ENCODE results near the gene ANXA2R.
A peak's percentile ranks its signal among the peaks of the same experiment; 100 is the strongest.

The ANXA2R gene

DNA sequence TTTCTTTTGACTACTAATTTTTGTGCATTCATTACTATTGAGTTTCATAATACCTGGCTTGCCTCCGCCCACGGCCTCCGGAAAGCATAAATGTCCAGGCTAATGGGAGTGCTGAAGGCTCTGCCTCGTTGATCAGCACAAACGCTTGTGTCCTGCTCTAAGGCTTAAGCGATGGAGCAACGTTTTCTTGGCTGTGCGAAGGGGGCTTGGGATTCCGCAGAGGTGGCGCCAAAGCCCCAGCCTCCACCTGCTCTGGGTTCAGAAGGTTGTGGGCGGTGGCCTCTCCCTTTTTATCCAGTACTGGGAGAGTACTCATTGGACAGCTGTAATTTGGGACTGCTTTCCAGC is 19.7 kb downstream of the ANXA2R start:
- H3K4me3 ChIP-seq (ENCODE audit: low read length): peak overlapping the region; percentile 54
- peaks cover 9% of the 10 kb centered on the region for H3K4me1 ChIP-seq (ENCODE audit: control insufficient read depth, insufficient read depth, low read length)
- H3K9ac ChIP-seq (ENCODE audit: low read depth, low read length): no peak overlapping the region
- H3K9me3 ChIP-seq (replicated peaks; ENCODE audit: low read length): no peaks in the 10 kb centered on the region
- no peaks in the 10 kb centered on the region for H3K27me3 ChIP-seq (ENCODE audit: control insufficient read depth, insufficient read depth, low read length)
- H3K36me3 ChIP-seq (ENCODE audit: insufficient read depth, low read length): no peaks in the 10 kb centered on the region
- H3K4me2 ChIP-seq (ENCODE audit: low read length): no peak overlapping the region

DNA sequence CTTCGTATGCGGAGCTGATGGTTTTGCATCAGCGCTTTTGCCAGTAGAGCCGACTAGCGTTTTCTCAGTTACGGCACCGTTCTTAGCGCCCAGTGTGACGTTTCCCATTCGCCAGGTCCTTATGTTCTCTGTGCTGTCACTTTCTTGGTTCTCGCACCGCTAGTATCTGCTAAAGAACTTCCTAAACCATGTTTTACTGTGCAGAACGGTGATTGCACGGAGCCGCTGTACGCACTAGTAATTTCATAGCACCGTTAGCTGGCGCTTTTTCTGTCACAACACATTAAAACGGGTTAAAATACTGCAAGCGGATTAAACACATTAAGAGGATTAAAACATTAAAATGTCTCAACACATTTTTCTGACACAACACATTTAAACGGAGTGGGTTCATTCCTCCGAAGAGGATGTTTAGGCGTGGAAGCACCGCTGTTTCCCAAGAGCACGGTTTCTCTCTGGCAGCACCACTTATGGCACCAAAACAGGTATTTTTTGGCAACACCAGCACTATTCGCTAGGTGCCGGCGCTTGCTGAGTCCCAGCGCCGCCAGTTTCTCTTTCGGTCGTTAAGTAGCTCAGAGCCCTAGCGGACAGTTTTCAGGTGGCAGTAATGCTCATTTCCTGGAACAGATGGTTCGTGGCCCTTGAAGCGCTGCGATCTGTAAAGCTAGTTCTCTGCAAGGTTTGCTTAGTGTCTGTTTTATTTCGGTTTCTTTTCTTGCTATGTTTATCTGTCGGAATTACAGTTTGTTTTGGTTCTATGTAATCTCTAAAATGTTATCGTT is 20.3 kb downstream of the ANXA2R start:
- peak overlapping the region; percentile 48 for H3K4me2 ChIP-seq (ENCODE audit: low read length)
- H3K36me3 ChIP-seq (ENCODE audit: insufficient read depth, low read length): no peaks in the 10 kb centered on the region
- peak overlapping the region; percentile 20 for H3K9ac ChIP-seq (ENCODE audit: low read depth, low read length)
- H3K4me1 ChIP-seq (ENCODE audit: control insufficient read depth, insufficient read depth, low read length): peaks cover 9% of the 10 kb centered on the region
- no peaks in the 10 kb centered on the region for H3K9me3 ChIP-seq (replicated peaks; ENCODE audit: low read length)
- H3K4me3 ChIP-seq (ENCODE audit: low read length): peak overlapping the region; percentile 54
- no peaks in the 10 kb centered on the region for H3K27me3 ChIP-seq (ENCODE audit: control insufficient read depth, insufficient read depth, low read length)

DNA sequence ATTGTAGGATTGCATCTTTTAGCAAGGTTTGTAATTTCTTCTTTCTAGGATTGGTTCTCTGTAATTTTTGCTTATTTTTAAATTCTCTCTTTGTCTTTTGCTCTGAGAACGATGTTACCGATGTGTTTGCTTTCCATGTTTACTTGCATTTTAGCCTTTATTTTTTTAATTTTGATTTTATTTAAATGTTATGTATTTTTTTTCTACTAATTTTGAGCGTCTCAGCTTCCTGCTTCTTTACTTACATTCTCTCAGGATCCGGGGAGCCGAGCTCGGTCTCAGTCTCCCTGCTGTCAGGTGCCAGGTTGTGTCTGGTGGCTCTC is 20.9 kb downstream of the ANXA2R start:
- Histone ChIP-seq H3K4me1 (ENCODE audit: control insufficient read depth, insufficient read depth, low read length) (peaks cover 9% of the 10 kb centered on the region), H3K4me2 (ENCODE audit: low read length) (peak overlapping the region; percentile 48), H3K36me3 (ENCODE audit: insufficient read depth, low read length) (no peaks in the 10 kb centered on the region), H3K9me3 (replicated peaks; ENCODE audit: low read length) (no peaks in the 10 kb centered on the region), H3K27me3 (ENCODE audit: control insufficient read depth, insufficient read depth, low read length) (no peaks in the 10 kb centered on the region), H3K4me3 (ENCODE audit: low read length) (peak overlapping the region; percentile 54), H3K9ac (ENCODE audit: low read depth, low read length) (peak overlapping the region; percentile 90)

DNA sequence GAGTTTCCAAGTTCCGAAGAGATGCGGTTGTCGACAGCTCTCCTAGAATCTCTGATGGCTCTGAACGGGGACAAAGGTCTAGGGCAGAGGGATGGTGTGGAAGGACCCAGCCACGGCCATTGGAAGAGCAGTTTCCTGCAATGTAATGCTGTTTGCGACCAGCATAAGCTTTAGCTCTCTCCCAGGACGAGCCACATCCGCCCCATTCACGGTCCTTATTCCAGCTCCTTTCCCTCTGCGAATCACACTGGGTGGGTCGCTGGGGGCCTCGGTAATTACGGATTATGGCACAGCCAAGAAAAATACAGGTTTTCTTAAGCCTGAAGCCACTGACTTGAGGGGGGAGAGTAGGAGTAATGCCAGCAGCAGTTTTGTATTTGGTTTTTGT is 22.7 kb downstream of the ANXA2R start:
- Histone ChIP-seq H3K27me3 (ENCODE audit: control insufficient read depth, insufficient read depth, low read length) (no peaks in the 10 kb centered on the region), H3K4me2 (ENCODE audit: low read length) (peak overlapping the region; percentile 87), H3K36me3 (ENCODE audit: insufficient read depth, low read length) (no peaks in the 10 kb centered on the region), H3K4me3 (ENCODE audit: low read length) (peak overlapping the region; percentile 80), H3K9me3 (replicated peaks; ENCODE audit: low read length) (no peaks in the 10 kb centered on the region), H3K4me1 (ENCODE audit: control insufficient read depth, insufficient read depth, low read length) (peaks cover 9% of the 10 kb centered on the region), H3K9ac (ENCODE audit: low read depth, low read length) (peak overlapping the region; percentile 90)

DNA sequence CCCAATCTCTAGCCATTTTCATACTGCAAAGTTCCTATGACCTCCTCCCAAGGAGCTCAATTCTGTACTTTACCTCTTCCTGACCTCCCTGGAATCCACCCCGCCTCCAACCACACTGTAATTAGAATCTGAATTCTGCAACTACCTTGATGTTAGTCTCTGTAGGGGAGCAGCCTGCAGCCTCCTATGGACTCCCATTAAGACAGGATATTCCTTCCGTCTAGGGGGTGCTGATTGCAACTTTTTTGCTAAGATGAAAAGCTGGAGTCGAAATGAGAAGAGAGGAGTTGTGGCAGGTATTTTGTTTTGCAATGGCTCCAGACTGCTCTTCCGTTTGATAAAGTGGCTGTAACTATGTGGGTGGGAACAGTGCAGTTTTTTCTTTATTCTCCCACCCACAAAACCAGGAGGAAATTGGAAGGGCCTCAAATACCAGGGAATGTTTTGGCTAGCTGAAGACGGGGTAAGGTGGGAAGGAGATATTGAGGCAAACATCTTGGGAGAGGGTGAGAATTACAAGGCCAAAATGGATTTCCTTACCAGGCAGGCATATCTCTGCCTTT is 23.8 kb downstream of the ANXA2R start:
- H3K4me1 ChIP-seq (ENCODE audit: control insufficient read depth, insufficient read depth, low read length): peaks cover 9% of the 10 kb centered on the region

DNA sequence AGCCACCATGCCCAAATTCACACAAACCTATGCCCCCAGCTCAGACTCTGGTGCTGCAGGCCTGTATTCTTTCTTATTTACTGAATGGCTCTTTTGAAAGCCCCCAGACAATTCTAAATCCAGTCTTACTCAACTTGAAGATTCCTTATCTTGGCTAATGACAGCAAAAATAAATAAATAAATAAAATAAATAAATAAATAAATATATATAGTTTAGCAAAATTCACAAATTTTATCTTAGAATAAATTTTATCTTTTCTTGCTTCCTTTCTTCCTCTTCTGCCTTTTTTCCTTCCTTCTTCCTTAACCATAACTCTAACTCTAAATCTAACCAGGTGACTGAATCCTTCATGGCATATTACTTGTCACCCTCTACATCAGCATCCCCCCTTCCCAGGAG is 25.6 kb downstream of the ANXA2R start:
- H3K4me2 ChIP-seq (ENCODE audit: low read length): no peak overlapping the region
- H3K9ac ChIP-seq (ENCODE audit: low read depth, low read length): no peak overlapping the region
- no peaks in the 10 kb centered on the region for H3K36me3 ChIP-seq (ENCODE audit: insufficient read depth, low read length)
- no peak overlapping the region for H3K4me3 ChIP-seq (ENCODE audit: low read length)
- H3K4me1 ChIP-seq (ENCODE audit: control insufficient read depth, insufficient read depth, low read length): peaks cover 16% of the 10 kb centered on the region
- no peaks in the 10 kb centered on the region for H3K9me3 ChIP-seq (replicated peaks; ENCODE audit: low read length)
- no peaks in the 10 kb centered on the region for H3K27me3 ChIP-seq (ENCODE audit: control insufficient read depth, insufficient read depth, low read length)

More for the DNA sequence above, 23.8 kb downstream of the ANXA2R start:
- H3K27me3 ChIP-seq (ENCODE audit: control insufficient read depth, insufficient read depth, low read length): no peaks in the 10 kb centered on the region
- H3K9ac ChIP-seq (ENCODE audit: low read depth, low read length): no peak overlapping the region
- H3K4me3 ChIP-seq (ENCODE audit: low read length): no peak overlapping the region
- H3K9me3 ChIP-seq (replicated peaks; ENCODE audit: low read length): no peaks in the 10 kb centered on the region
- H3K36me3 ChIP-seq (ENCODE audit: insufficient read depth, low read length): no peaks in the 10 kb centered on the region
- H3K4me2 ChIP-seq (ENCODE audit: low read length): no peak overlapping the region

DNA sequence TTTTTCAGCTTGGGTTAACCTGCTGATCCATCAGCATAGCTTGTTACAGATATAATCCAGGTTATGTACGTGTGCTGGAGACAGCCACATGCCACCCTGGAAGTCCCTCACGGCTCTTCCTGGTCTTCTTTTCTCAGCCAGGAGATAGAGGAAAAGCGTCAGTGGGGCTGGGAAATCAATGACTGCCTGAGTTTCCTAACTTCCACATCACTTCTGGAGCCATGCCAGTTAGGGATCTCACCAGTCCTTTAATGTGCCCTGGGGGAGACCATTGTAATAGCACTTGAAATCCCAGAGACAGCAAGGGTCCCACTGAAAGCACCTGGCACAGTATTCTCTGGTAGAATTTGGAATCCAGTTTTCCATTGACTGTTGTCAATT is 29.2 kb downstream of the ANXA2R start:
- H3K4me1 ChIP-seq (ENCODE audit: control insufficient read depth, insufficient read depth, low read length): peaks cover 22% of the 10 kb centered on the region
- H3K36me3 ChIP-seq (ENCODE audit: insufficient read depth, low read length): no peaks in the 10 kb centered on the region
- H3K9me3 ChIP-seq (replicated peaks; ENCODE audit: low read length): no peaks in the 10 kb centered on the region
- no peak overlapping the region for H3K4me3 ChIP-seq (ENCODE audit: low read length)
- H3K4me2 ChIP-seq (ENCODE audit: low read length): no peak overlapping the region
- H3K27me3 ChIP-seq (ENCODE audit: control insufficient read depth, insufficient read depth, low read length): no peaks in the 10 kb centered on the region
- H3K9ac ChIP-seq (ENCODE audit: low read depth, low read length): no peak overlapping the region

DNA sequence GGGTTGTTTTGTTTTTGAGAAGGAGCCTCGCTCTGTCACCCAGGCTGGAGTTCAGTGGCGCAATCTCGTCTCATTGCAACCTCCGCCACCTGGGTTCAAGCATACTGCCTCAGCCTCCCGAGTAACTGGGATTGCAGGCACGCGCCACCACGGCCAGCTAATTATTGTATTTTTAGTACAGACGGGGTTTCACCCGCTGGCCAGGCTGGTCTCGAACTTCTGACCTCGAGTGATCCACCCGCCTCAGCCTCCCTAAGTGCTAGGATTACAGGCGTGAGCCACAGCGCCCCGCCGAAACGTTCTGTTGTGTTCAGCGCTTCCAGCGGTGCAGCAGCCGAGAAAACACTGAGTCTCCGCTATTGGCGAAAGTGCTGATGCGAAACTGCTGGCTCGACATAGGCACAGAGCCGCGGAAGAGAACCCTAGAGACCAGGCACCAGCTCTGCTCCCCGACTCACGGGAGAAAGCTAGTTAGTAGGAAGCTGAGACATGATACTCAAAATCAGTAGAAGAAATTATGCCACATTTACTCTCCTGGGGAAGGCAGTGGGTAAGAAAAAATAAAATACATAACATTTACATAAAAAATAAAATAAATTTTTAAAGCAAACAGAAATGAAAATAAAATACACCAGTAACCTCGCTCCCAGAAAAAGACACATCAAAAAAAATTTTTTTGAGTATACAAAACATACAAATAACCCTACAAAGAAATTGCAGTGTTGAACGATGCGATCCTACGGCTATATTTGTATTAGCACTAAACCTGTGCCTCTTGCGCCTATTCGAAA is 31.6 kb downstream of the ANXA2R start:
- Histone ChIP-seq H3K9me3 (replicated peaks; ENCODE audit: low read length) (no peaks in the 10 kb centered on the region), H3K9ac (ENCODE audit: low read depth, low read length) (peak overlapping the region; percentile 82), H3K4me3 (ENCODE audit: low read length) (peak overlapping the region; percentile 73), H3K4me2 (ENCODE audit: low read length) (peak overlapping the region; percentile 86), H3K36me3 (ENCODE audit: insufficient read depth, low read length) (no peaks in the 10 kb centered on the region), H3K4me1 (ENCODE audit: control insufficient read depth, insufficient read depth, low read length) (peaks cover 22% of the 10 kb centered on the region), H3K27me3 (ENCODE audit: control insufficient read depth, insufficient read depth, low read length) (no peaks in the 10 kb centered on the region)

DNA sequence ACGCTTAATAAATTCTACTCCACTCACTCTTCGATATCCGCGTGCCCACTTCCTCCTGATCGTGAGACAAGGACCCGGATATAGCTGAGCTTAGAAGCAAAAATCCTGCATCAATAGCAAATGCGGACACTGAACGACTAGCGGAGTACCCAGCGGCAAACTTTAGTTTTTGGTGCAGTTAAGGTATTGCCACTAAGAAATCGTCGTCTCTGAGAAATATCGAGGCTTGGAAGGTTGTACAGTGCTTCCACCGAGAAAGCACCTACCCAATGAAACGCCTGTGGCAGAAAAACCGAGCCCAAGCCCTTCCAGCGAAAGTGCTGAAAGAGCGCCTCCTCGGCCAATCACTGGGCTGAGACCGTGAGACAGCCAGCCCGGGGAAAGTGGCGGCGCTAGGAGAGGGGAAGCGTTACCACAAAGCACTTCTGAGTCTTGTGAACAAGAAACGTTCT is 32.2 kb downstream of the ANXA2R start:
- Histone ChIP-seq H3K4me2 (ENCODE audit: low read length) (peak overlapping the region; percentile 86), H3K4me1 (ENCODE audit: control insufficient read depth, insufficient read depth, low read length) (peaks cover 22% of the 10 kb centered on the region), H3K4me3 (ENCODE audit: low read length) (peak overlapping the region; percentile 73), H3K9me3 (replicated peaks; ENCODE audit: low read length) (no peaks in the 10 kb centered on the region), H3K27me3 (ENCODE audit: control insufficient read depth, insufficient read depth, low read length) (no peaks in the 10 kb centered on the region), H3K36me3 (ENCODE audit: insufficient read depth, low read length) (no peaks in the 10 kb centered on the region), H3K9ac (ENCODE audit: low read depth, low read length) (peak overlapping the region; percentile 82)

DNA sequence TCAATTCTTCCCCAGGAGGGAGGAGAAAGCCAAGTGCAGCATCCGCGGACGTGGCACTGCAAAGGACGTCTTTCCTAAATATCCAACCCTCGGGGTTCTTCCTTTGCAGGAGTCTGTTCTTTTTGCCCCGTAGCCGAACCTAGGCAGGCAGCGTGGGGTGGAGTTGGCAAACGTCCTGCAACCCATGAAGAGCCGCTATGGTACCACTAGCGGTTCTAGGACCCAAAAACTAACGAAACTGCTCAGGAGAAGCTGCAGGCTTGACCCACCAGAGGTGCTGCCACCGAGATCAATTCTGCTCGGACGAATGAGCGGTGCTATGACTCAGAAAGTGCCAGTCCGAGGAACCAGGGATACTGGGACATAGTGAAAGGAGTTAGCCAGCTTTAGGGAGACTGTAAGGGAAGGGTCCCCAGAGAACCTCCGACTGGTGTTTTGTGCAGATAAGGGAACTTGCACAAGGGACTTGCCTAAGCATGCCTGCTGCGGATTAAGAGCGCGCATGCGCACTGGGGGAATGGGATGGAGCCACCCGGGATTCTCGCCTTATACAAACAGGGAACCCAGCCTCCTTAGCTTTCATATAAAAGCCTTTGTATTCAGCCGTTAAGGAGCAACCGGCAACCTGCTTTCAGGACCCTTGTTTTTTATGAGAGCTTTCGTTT is 32.7 kb downstream of the ANXA2R start:
- Histone ChIP-seq H3K27me3 (ENCODE audit: control insufficient read depth, insufficient read depth, low read length) (no peaks in the 10 kb centered on the region), H3K9me3 (replicated peaks; ENCODE audit: low read length) (no peaks in the 10 kb centered on the region), H3K4me2 (ENCODE audit: low read length) (peak overlapping the region; percentile 86), H3K36me3 (ENCODE audit: insufficient read depth, low read length) (no peaks in the 10 kb centered on the region), H3K4me3 (ENCODE audit: low read length) (peak overlapping the region; percentile 73), H3K4me1 (ENCODE audit: control insufficient read depth, insufficient read depth, low read length) (peaks cover 22% of the 10 kb centered on the region), H3K9ac (ENCODE audit: low read depth, low read length) (peak overlapping the region; percentile 82)

DNA sequence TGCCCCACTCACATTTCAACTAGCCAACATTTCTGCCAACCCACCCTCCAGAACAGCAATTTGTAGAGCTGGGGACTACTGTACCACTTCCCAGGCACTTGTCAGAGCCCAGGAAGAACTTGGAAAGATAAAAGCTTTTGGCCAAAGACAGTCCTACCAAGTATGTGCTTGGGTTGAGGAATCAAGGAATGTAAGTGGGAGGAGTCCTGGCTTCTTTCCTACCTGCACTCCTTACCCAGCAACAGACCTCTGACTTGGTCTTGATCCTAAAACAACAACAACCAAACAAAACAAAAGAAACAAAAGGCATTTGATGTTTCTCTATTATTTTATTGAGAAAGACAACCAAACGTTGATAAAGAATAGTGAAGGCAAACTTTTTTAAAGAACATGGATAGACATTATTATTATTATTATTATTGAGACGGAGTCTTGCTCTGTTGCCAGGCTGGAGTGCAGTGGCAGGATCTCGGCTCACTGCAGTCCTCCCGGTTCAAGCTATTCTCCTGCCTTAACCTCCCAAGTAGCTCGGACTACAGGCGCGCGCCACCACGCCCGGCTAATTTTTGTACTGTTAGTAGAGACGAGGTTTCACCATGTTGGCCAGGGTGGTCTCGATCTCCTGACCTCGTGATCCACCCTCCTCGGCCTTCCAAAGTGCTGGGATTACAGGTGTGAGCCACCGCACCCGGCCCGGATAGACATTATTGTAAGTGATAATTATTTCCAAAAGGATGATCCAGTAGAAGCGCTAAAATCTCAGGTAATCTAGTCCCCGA is 33.5 kb downstream of the ANXA2R start:
- peak overlapping the region; percentile 73 for H3K4me3 ChIP-seq (ENCODE audit: low read length)
- H3K4me2 ChIP-seq (ENCODE audit: low read length): peak overlapping the region; percentile 86
- H3K4me1 ChIP-seq (ENCODE audit: control insufficient read depth, insufficient read depth, low read length): peaks cover 22% of the 10 kb centered on the region
- H3K36me3 ChIP-seq (ENCODE audit: insufficient read depth, low read length): no peaks in the 10 kb centered on the region
- H3K9ac ChIP-seq (ENCODE audit: low read depth, low read length): peak overlapping the region; percentile 82
- H3K27me3 ChIP-seq (ENCODE audit: control insufficient read depth, insufficient read depth, low read length): no peaks in the 10 kb centered on the region
- H3K9me3 ChIP-seq (replicated peaks; ENCODE audit: low read length): no peaks in the 10 kb centered on the region
